K562 (cell line): ENCODE results near the gene VPREB3. TPM values are rescaled to one million over a fixed set of nuclear protein-coding genes. Genes with fewer than 3 reads are reported as not detected.

Experiments used
- CBX5 ChIP-seq: IDR thresholded peaks from 2 replicates; pipeline ENCODE4 v1.6.1; 2014; ENCODE audit warnings: low read depth, borderline replicate concordance
- CSDE1 ChIP-seq, 2 experiments: fragments of 450-650 bp; IDR thresholded peaks; 2 replicates each; pipeline ENCODE4 v1.6.1; 2016; ENCODE audit warnings: mild to moderate bottlenecking in 1 of 2
- HMG20B ChIP-seq: fragments of 250-450 bp; sonication (Bioruptor Pico); IDR thresholded peaks from 2 replicates; pipeline ENCODE4 v1.5.0; 2021; ENCODE audit warnings: mild to moderate bottlenecking
- MEF2A ChIP-seq: IDR thresholded peaks from 2 replicates; pipeline ENCODE4 v1.6.1; 2011; ENCODE audit warnings: low read depth, mild to moderate bottlenecking, low read length, moderate library complexity; ENCODE audit not compliant: control insufficient read depth
- MTA2 ChIP-seq: fragments of 450-650 bp; IDR thresholded peaks from 2 replicates; pipeline ENCODE4 v1.6.1; 2016; ENCODE audit warnings: low read depth
- NR0B1 ChIP-seq: fragments of 450-650 bp; IDR thresholded peaks from one replicate; pipeline ENCODE4 v1.6.1; 2018; ENCODE audit warnings: mild to moderate bottlenecking, moderate library complexity; ENCODE audit not compliant: partially characterized antibody
- NR1H2 ChIP-seq: sonication (generic); formaldehyde crosslinking; IDR thresholded peaks from 2 replicates; pipeline ENCODE4 v1.4.0; 2020; ENCODE audit warnings: mild to moderate bottlenecking, missing genetic modification reagents
- PHB ChIP-seq: fragments of 250-450 bp; sonication (Bioruptor Pico); IDR thresholded peaks from 2 replicates; pipeline ENCODE4 v1.5.0; 2021
- PTBP1 ChIP-seq: fragments of 200-400 bp; formaldehyde crosslinking; IDR thresholded peaks from 2 replicates; pipeline ENCODE4 v1.6.1; 2017; ENCODE audit warnings: low read depth, low read length
- RAD21 ChIP-seq, 2 experiments: fragments of 250-450 bp in 1 of 2; fragments of 450-650 bp in 1 of 2; sonication (Bioruptor Pico) in 1 of 2; formaldehyde crosslinking in 1 of 2; IDR thresholded peaks in 1 of 2; conservative IDR thresholded peaks in 1 of 2; 2 replicates each; pipeline versions ENCODE4 v1.4.0 to v1.8.0; 2020 to 2022; ENCODE audit warnings: mild to moderate bottlenecking in 2 of 2, moderate library complexity in 1 of 2
- RUNX1 ChIP-seq: sonication (generic); IDR thresholded peaks from 2 replicates; pipeline ENCODE4 v1.6.1; 2016; ENCODE audit warnings: antibody characterized with exemption, low read depth
- SMAD1 ChIP-seq: fragments of 150-350 bp; IDR thresholded peaks from 2 replicates; pipeline ENCODE4 v1.6.1; 2014; ENCODE audit warnings: low read length, low read depth; ENCODE audit not compliant: partially characterized antibody
- SREBF1 ChIP-seq: fragments of 150-350 bp; IDR thresholded peaks from 2 replicates; pipeline ENCODE4 v1.6.1; 2014; ENCODE audit warnings: antibody characterized with exemption, low read depth, low read length, borderline replicate concordance
- TEAD2 ChIP-seq: fragments of 450-650 bp; IDR thresholded peaks from 2 replicates; pipeline ENCODE4 v1.6.1; 2016; ENCODE audit warnings: missing genetic modification characterization, control low read depth, missing compliant biosample characterization
- ZBTB1 ChIP-seq: sonication (generic); formaldehyde crosslinking; IDR thresholded peaks from 2 replicates; pipeline ENCODE4 v1.8.1; 2023; ENCODE audit warnings: missing genetic modification reagents, low read depth, mild to moderate bottlenecking, borderline replicate concordance
- ZBTB8A ChIP-seq: fragments of 450-650 bp; IDR thresholded peaks from 2 replicates; pipeline ENCODE4 v1.6.1; 2018; ENCODE audit warnings: mild to moderate bottlenecking, moderate library complexity; ENCODE audit not compliant: partially characterized antibody
- ZNF253 ChIP-seq: fragments of 250-450 bp; sonication (Bioruptor Pico); conservative IDR thresholded peaks from 2 replicates; pipeline ENCODE4 v1.6.1; 2021; ENCODE audit warnings: mild to moderate bottlenecking
- ZNF347 ChIP-seq: fragments of 450-650 bp; formaldehyde crosslinking; IDR thresholded peaks from 2 replicates; pipeline ENCODE4 v1.4.0; 2020; ENCODE audit warnings: low read depth, mild to moderate bottlenecking, moderate library complexity
- ZNF41 ChIP-seq: fragments of 250-450 bp; sonication (Bioruptor Pico); conservative IDR thresholded peaks from 2 replicates; pipeline ENCODE4 v1.4.0; 2020; ENCODE audit warnings: mild to moderate bottlenecking
- ZNF707 ChIP-seq: fragments of 250-450 bp; sonication (Bioruptor Pico); conservative IDR thresholded peaks from 2 replicates; pipeline ENCODE4 v1.8.0; 2022; ENCODE audit warnings: inconsistent platforms, mild to moderate bottlenecking, moderate library complexity
- ZNF764 ChIP-seq: fragments of 250-450 bp; sonication (Bioruptor Pico); IDR thresholded peaks from 2 replicates; pipeline ENCODE4 v1.4.0; 2020; ENCODE audit warnings: low read depth, mild to moderate bottlenecking, moderate library complexity
- ZZZ3 ChIP-seq: fragments of 450-650 bp; IDR thresholded peaks from 2 replicates; pipeline ENCODE4 v1.6.1; 2016; ENCODE audit warnings: antibody characterized with exemption, mild to moderate bottlenecking, moderate library complexity
- polyA plus RNA-seq, 8 experiments: library from polyadenylated mRNA; depleted of rRNA in 4 of 8; stranded (reverse) in 5 of 8; unstranded in 3 of 8; fragments of >200 nt; fragmentation: Nextera tagmentation in 2 of 8; fragmentation: Illumina TruSeq in 1 of 8; extraction: Ambion mirVana in 2 of 8; extraction: Trizol in 1 of 8; gene quantifications; 2 replicates each; pipeline versions ENCODE4 v1.2.1 to v1.2.3, GENCODE V29; 2011 to 2014; ENCODE audit warnings: inconsistent platforms in 1 of 8, missing spikeins in 1 of 8
- total RNA-seq, 7 experiments: library from RNA; depleted of rRNA in 6 of 7; stranded (reverse); fragments of >200 nt in 6 of 7; fragmentation: Illumina TruSeq in 2 of 7; extraction: Trizol in 2 of 7; gene quantifications; 2 replicates each; pipeline versions ENCODE4 v1.2.1 to v1.2.3, GENCODE V29; 2011 to 2021; ENCODE audit warnings: low replicate concordance in 1 of 7
- TF ChIP-seq, protein P1 (sequence below): fragments of 250-450 bp; sonication (Bioruptor Pico); IDR thresholded peaks from 2 replicates; pipeline ENCODE4 v1.6.1; 2021; ENCODE audit warnings: mild to moderate bottlenecking
- TF ChIP-seq, protein P2 (sequence below): IDR thresholded peaks from 2 replicates; pipeline ENCODE4 v1.6.1; 2016; ENCODE audit warnings: missing genetic modification characterization, missing compliant biosample characterization
- TF ChIP-seq, protein P3 (sequence below), 2 experiments: fragments of 250-450 bp in 1 of 2; fragments of 450-650 bp in 1 of 2; sonication (Bioruptor Pico) in 1 of 2; IDR thresholded peaks; 2 replicates each; pipeline versions ENCODE4 v1.6.1 to v1.8.0; 2016 to 2021; ENCODE audit warnings: mild to moderate bottlenecking in 2 of 2, moderate library complexity in 2 of 2, missing compliant biosample characterization in 1 of 2, missing genetic modification characterization in 1 of 2

The VPREB3 gene
- total and polyA plus RNA-seq, 9 of the 15 experiments (the other 6 are each of a cell fraction or from before 2014, with no cell fraction given): 0.14 to 0.71 (median 0.20) TPM; not detected in 6

DNA sequence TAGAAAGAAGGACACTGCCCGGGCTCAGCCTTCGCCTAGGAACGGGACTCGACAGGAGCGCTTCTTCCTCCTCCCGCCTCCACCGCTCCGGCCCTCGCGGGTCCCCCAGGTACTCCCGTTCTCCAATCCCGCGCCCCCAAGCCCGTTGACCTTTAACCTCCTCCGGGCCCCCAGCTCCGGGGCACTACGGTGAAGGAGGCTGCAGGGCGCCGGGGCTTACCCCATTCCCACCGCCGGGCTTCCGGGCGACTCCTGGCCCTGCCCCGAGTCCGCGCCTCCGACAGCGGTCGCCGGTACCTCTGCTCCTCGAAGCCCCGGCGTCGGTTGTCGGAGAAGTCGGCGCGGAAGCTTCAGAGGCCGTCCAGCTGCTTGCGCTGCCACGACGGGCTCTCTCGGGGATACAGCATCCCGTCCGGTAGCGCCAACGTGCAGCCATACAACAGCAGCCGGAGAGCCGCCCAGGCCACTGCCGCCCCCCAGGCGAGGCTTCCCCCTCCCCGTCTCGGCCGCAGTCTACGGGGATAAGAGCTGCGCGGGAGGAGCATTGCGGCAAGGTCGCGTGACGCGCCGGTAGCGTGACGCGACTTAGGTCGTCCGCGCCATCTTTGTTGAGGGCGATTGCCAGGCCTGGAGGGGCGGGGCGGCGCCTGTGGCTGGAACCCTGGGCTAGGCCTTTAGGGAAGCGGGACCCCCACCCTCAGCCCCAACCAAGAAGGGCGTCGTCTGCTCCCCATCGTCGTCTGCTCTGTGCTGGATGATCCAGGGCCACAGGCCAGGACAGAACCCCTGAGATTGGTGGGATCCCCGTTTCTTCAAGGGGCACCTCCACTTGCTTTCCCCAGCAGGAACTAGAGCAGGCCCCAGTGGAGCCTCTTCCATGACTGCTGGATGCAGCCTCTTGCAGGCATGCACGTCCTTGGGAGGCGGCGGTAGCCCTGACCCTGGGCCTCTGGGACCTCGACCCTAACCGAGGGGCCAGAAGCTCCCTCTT is 37.1 kb downstream of the VPREB3 start (continued):
- no peak for TF ChIP-seq ZBTB1 (CRISPR knock-in tag)
- no peak for TF ChIP-seq HMG20B
- no peak for TF ChIP-seq CBX5
- TF ChIP-seq ZZZ3: no peak
- TF ChIP-seq PTBP1: no peak
- TF ChIP-seq NR1H2: no peak
- TF ChIP-seq TEAD2: no peak
- TF ChIP-seq ZNF347 (CRISPR knock-in tag): no peak
- TF ChIP-seq ZNF253 (CRISPR knock-in tag): no peak
- no peak for TF ChIP-seq SMAD1
- TF ChIP-seq MEF2A: no peak
- no peak for TF ChIP-seq ZNF764 (CRISPR knock-in tag)
- TF ChIP-seq, protein P1, sequence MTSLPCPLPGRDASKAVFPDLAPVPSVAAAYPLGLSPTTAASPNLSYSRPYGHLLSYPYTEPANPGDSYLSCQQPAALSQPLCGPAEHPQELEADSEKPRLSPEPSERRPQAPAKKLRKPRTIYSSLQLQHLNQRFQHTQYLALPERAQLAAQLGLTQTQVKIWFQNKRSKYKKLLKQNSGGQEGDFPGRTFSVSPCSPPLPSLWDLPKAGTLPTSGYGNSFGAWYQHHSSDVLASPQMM (CRISPR knock-in tag): no peak
- TF ChIP-seq, protein P2, sequence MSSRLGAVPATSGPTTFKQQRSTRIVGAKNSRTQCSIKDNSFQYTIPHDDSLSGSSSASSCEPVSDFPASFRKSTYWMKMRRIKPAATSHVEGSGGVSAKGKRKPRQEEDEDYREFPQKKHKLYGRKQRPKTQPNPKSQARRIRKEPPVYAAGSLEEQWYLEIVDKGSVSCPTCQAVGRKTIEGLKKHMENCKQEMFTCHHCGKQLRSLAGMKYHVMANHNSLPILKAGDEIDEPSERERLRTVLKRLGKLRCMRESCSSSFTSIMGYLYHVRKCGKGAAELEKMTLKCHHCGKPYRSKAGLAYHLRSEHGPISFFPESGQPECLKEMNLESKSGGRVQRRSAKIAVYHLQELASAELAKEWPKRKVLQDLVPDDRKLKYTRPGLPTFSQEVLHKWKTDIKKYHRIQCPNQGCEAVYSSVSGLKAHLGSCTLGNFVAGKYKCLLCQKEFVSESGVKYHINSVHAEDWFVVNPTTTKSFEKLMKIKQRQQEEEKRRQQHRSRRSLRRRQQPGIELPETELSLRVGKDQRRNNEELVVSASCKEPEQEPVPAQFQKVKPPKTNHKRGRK: no peak
- no peak for TF ChIP-seq RAD21 (CRISPR knock-in tag; conservative IDR thresholded peaks at IDR 0.05 in 1 of 2, IDR thresholded peaks at IDR 0.05 in 1 of 2)
- TF ChIP-seq CSDE1 (IDR thresholded peaks at IDR 0.05): peak in 1 of 2 experiments; percentile 74; a peak in 2 of 4 replicates
- TF ChIP-seq PHB (CRISPR knock-in tag): no peak
- TF ChIP-seq MTA2: no peak
- TF ChIP-seq ZNF41: no peak
- TF ChIP-seq NR0B1: no peak
- no peak for TF ChIP-seq ZBTB8A
- TF ChIP-seq, protein P3, sequence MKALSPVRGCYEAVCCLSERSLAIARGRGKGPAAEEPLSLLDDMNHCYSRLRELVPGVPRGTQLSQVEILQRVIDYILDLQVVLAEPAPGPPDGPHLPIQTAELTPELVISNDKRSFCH (CRISPR knock-in tag; IDR thresholded peaks at IDR 0.05): no peak
- TF ChIP-seq, protein P3 (tag; IDR thresholded peaks at IDR 0.05): peak; percentile 57
- TF ChIP-seq SREBF1: peak; percentile 53; the same call in 1 of the 2 replicates
- no peak for TF ChIP-seq ZNF707
- TF ChIP-seq RUNX1: 0 out of 2 replicates have a peak, but pooled peaks have one; percentile 52
